ENCODE results near the gene NOLC1.

Gene NOLC1

GRCh38 chr10:102200751-102201640, 48.8 kb downstream of the NOLC1 start:
- DNase-seq (ENCODE audit: low spot score), result no peak

- no peak for DNase-seq (ENCODE audit: low spot score)
Measured at GRCh38 chr10:102202386-102202785, 50.2 kb downstream of the NOLC1 start.

- DNase-seq (ENCODE audit: low spot score), result no peak
Measured at GRCh38 chr10:102208311-102209035, 56.3 kb downstream of the NOLC1 start.

GRCh38 chr10:102211615-102212299, 59.6 kb downstream of the NOLC1 start:
- no peak for DNase-seq (ENCODE audit: low spot score)
